ENCODE data around the gene SFXN5. TPM values are rescaled to one million over a fixed set of nuclear protein-coding genes. Genes with fewer than 3 reads are reported as not detected.

Gene SFXN5
- total RNA-seq, 1 experiment from 2014 or later: 27.8 TPM

DNA sequence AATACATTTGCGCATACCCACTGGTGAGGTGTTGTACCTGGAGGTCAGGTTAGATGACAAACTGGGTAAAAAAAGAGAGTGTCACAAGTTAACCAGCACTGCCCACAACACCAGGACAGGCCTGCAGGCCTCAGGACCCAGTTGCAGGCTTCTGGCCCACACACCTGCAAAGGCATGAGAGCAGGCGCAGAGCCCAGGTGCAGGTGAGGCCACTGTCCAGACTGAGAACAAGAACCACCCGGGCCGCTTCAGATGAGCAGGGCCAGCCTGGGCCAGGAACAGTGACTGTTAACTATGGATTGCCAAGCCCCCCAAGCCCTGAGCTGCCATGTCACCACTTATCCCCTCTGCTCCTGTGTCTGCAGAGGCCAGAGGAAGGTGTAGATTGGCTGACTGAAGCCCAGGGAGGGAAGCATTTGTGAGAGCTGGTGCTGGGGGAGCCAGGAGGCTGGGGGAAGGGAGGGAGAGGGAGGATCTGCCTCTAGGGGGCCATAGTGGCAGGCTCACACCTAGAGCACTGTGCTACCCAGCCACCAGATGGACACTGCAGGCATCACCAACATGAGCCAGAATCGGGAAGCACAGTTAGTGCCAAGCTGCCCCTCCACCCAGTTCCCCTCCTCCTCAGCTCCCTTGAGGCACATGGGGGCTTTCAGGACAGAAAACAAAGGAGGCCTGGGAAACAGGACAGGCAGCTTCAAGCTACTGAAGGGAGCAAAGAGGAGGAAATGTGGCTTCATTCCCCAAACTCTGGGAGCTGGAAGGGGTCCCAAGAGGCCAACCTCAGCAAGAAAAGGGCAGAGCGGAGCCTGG lies 35.4 kb downstream of the SFXN5 start:
- Histone ChIP-seq H3K9me3 (ENCODE audit: control insufficient read depth, insufficient read depth, low read depth, low read length) (no peaks in the 10 kb centered on the region), H3K27ac (ENCODE audit: low read length) (no peak overlapping the region), H3K36me3 (ENCODE audit: control insufficient read depth, insufficient read depth, low read length) (peaks cover 3% of the 10 kb centered on the region; the same call in 1 of the 2 replicates), H3K27me3 (ENCODE audit: control insufficient read depth, insufficient read depth, low read length) (no peaks in the 10 kb centered on the region), H3K4me1 (ENCODE audit: control insufficient read depth, insufficient read depth, low read length) (no peaks in the 10 kb centered on the region), H3K4me3 (ENCODE audit: low read depth in 2 of 2, low read length in 2 of 2) (no peak overlapping the region)
- ChIA-PET CTCF (no interaction called here), POLR2A (no interaction called here)
- ATAC-seq: peak; percentile 78
- in situ Hi-C loops (cut with HindIII; ENCODE audit: low pct_unique_long_range_greater_than_20kb, low sequenced_read_pairs) (no loop called here), intact Hi-C loops (cut with micrococcal nuclease; ENCODE audit: unreplicated experiment) (no loop called here)
- no peak for DNase-seq (ENCODE audit: low read depth, low spot score)
- no TSS peak for BruUV-seq (replicated peaks)
- no peak for TF ChIP-seq POLR2AphosphoS5 (IDR thresholded peaks at IDR 0.05; ENCODE audit: low read depth, low read length)
- TF ChIP-seq, protein P1, sequence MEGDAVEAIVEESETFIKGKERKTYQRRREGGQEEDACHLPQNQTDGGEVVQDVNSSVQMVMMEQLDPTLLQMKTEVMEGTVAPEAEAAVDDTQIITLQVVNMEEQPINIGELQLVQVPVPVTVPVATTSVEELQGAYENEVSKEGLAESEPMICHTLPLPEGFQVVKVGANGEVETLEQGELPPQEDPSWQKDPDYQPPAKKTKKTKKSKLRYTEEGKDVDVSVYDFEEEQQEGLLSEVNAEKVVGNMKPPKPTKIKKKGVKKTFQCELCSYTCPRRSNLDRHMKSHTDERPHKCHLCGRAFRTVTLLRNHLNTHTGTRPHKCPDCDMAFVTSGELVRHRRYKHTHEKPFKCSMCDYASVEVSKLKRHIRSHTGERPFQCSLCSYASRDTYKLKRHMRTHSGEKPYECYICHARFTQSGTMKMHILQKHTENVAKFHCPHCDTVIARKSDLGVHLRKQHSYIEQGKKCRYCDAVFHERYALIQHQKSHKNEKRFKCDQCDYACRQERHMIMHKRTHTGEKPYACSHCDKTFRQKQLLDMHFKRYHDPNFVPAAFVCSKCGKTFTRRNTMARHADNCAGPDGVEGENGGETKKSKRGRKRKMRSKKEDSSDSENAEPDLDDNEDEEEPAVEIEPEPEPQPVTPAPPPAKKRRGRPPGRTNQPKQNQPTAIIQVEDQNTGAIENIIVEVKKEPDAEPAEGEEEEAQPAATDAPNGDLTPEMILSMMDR (IDR thresholded peaks at IDR 0.05): no peak
- TF ChIP-seq, protein P2, sequence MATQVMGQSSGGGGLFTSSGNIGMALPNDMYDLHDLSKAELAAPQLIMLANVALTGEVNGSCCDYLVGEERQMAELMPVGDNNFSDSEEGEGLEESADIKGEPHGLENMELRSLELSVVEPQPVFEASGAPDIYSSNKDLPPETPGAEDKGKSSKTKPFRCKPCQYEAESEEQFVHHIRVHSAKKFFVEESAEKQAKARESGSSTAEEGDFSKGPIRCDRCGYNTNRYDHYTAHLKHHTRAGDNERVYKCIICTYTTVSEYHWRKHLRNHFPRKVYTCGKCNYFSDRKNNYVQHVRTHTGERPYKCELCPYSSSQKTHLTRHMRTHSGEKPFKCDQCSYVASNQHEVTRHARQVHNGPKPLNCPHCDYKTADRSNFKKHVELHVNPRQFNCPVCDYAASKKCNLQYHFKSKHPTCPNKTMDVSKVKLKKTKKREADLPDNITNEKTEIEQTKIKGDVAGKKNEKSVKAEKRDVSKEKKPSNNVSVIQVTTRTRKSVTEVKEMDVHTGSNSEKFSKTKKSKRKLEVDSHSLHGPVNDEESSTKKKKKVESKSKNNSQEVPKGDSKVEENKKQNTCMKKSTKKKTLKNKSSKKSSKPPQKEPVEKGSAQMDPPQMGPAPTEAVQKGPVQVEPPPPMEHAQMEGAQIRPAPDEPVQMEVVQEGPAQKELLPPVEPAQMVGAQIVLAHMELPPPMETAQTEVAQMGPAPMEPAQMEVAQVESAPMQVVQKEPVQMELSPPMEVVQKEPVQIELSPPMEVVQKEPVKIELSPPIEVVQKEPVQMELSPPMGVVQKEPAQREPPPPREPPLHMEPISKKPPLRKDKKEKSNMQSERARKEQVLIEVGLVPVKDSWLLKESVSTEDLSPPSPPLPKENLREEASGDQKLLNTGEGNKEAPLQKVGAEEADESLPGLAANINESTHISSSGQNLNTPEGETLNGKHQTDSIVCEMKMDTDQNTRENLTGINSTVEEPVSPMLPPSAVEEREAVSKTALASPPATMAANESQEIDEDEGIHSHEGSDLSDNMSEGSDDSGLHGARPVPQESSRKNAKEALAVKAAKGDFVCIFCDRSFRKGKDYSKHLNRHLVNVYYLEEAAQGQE (IDR thresholded peaks at IDR 0.05; ENCODE audit: insufficient read depth in 1 of 2, low read depth in 2 of 2, low read length in 1 of 2): no peak
- TF ChIP-seq SIN3A (IDR thresholded peaks at IDR 0.05; ENCODE audit: borderline replicate concordance, insufficient read depth, low read depth, low read length): no peak
- TF ChIP-seq TCF7L2 (IDR thresholded peaks at IDR 0.05; ENCODE audit: low read depth, low read length): no peak

DNA sequence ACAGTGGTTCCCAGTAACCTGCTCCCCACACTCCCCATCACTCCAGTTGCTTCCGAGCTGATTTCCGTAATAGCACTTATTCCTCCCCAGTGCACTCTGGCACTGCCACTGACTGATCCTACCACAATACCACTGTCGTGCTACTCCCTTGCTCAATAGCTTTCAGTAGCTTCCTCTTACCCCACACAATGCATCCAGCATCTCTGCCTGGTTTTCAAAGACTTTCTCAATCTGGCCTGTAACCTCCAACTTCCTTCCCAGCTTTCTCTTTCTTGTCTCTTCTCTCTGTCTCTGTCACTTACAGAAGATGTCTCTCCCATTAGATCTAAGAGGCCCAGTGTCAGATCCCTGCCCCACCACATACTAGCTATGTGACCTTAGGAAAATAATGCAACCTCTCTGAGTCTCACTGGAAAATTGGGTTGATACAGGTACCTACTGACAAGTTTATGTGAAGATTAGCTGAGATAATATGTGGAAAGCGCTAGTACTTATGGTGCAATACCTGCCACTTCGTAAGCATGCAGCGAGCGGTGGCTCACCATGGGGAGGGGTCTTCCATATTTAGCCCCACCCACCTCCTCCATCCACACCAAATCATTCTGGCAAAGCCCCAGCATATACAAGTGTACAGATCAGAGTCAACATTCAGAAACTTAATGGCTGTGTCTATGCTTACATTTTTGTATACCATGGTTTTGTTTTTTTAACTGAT lies 36.7 kb downstream of the SFXN5 start:
- H3K4me3 ChIP-seq (ENCODE audit: low read depth in 2 of 2, low read length in 2 of 2): no peak overlapping the region
- H3K27ac ChIP-seq (ENCODE audit: low read length): no peak overlapping the region
- no peak for TF ChIP-seq SIN3A (IDR thresholded peaks at IDR 0.05; ENCODE audit: borderline replicate concordance, insufficient read depth, low read depth, low read length)
- TF ChIP-seq POLR2AphosphoS5 (IDR thresholded peaks at IDR 0.05; ENCODE audit: low read depth, low read length): no peak
- no peak for TF ChIP-seq TCF7L2 (IDR thresholded peaks at IDR 0.05; ENCODE audit: low read depth, low read length)
- TF ChIP-seq, protein P2 (IDR thresholded peaks at IDR 0.05; ENCODE audit: insufficient read depth in 1 of 2, low read depth in 2 of 2, low read length in 1 of 2): no peak
- TF ChIP-seq, protein P1 (IDR thresholded peaks at IDR 0.05): no peak
- DNase-seq (ENCODE audit: low read depth, low spot score) (no peak), ATAC-seq (no peak)
- no TSS peak for BruUV-seq (replicated peaks)
- H3K36me3 ChIP-seq (ENCODE audit: control insufficient read depth, insufficient read depth, low read length): peaks cover 3% of the 10 kb centered on the region; the same call in 1 of the 2 replicates
- in situ Hi-C loops (cut with HindIII; ENCODE audit: low pct_unique_long_range_greater_than_20kb, low sequenced_read_pairs) (no loop called here), intact Hi-C loops (cut with micrococcal nuclease; ENCODE audit: unreplicated experiment) (no loop called here)
- ChIA-PET POLR2A (no interaction called here), CTCF (interaction anchor here (0.7 kb wide), 1 partner anchor 237 kb away, joined by 3 read pairs; no protein-coding TSS in a partner anchor)
- no peaks in the 10 kb centered on the region for H3K27me3 ChIP-seq (ENCODE audit: control insufficient read depth, insufficient read depth, low read length)
- no peaks in the 10 kb centered on the region for H3K4me1 ChIP-seq (ENCODE audit: control insufficient read depth, insufficient read depth, low read length)
- no peaks in the 10 kb centered on the region for H3K9me3 ChIP-seq (ENCODE audit: control insufficient read depth, insufficient read depth, low read depth, low read length)

Measured in Panc1 (cell line).